Kasumi-1 (cell line): ENCODE data around the gene EIF5A.

Experiments
- DNase-seq, 2 experiments: peaks; one replicate each; lab custom pipeline; 2025; lab: John Stamatoyannopoulos, UW

EIF5A gene

DNA sequence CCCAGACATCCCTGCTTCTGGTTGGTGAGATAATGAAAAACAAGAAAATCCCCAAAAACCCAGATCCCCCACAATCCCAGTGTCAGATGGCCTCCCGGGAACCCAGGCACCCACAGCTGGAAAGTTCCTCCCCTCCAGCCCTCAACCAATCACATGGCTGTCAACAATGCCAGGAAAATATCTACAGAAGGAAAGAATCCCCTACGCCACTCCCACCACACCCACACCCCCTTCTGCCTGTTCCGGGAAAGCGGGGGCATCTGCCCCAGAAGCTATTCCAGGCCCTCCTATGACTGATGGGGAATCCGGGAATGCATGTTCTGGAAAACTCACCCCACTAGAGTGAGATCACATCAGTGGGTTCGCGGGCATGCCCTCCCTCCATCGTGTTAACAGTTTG, 49.3 kb downstream of the EIF5A start:
- DNase-seq = no peak

DNA sequence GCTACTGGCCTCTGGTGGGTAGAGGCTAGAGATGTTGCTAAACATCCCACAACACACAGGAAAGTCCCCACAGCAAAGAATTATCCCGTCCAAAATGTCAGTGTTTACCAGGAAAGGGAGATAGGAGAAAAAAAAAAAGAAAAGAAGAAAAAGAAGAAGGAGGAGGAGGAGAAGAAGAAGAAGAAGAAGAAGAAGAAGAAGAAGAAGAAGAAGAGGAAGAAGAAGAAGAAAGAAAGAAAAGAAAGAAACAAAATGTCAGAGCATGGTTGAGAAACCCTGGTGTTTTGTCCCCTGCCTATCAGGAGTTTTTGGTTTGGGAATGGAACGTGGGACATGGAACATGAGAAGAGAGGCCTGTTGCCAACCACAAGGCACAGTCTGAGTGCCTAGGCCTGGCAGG, 50.0 kb downstream of the EIF5A start:
- DNase-seq = no peak

DNA sequence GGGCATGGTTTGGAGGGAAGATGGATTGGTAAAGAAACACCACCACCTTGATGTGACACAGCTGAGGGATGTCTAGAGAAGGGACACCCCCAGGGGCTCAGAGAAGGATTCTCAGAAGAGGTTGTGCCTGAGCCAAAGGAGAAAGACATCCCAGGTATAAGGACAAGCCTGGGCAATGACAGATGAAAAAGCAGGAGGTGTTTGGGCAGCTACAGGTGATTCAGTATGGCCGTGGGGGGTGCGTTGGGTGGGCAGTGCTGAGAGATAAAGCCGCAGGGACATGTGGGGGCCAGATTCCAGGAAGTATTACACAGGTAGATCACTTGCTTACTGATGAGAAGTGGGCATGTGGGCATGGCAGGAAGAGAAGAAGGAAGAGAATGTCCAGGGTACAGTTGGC, 54.5 kb downstream of the EIF5A start:
- no peak for DNase-seq
